Astrocyte (in vitro differentiated cells and primary cell): ENCODE measurements around the gene CD300A. TPM values are rescaled to one million over a fixed set of nuclear protein-coding genes. Genes with fewer than 3 reads are reported as not detected.

Experiments
- DNase-seq: peaks from one replicate; pipeline ENCODE4 v3.0.0-alpha.2; 2010; ENCODE audit warnings: low read depth
- FAIRE-seq: peaks from 2 replicates; lab custom pipeline; 2011; peaks lifted over from hg19 to GRCh38; lab: Jason Lieb, UNC
- H2AFZ ChIP-seq: 2 replicates; pipeline ENCODE4 v1.6.0; 2012; ENCODE audit warnings: low read depth, low read length, inconsistent platforms
- H3K27ac ChIP-seq: 2 replicates; pipeline ENCODE4 v1.5.1; 2011; ENCODE audit warnings: low read depth, low read length, inconsistent platforms
- H3K27me3 ChIP-seq: 2 replicates; pipeline ENCODE4 v1.6.0; 2011; ENCODE audit warnings: low read length, inconsistent platforms; ENCODE audit not compliant: insufficient read depth
- H3K36me3 ChIP-seq: 2 replicates; pipeline ENCODE4 v1.5.1; 2011; ENCODE audit warnings: low read length, inconsistent platforms; ENCODE audit not compliant: insufficient read depth
- H3K4me1 ChIP-seq: 2 replicates; pipeline ENCODE4 v1.5.1; 2011; ENCODE audit warnings: low read length, inconsistent platforms; ENCODE audit not compliant: insufficient read depth
- H3K4me2 ChIP-seq: 2 replicates; pipeline ENCODE4 v1.6.0; 2012; ENCODE audit warnings: low read length, inconsistent platforms
- H3K4me3 ChIP-seq: 2 replicates; pipeline ENCODE4 v1.5.1; 2011; ENCODE audit warnings: low read depth, mild to moderate bottlenecking, low read length, inconsistent platforms; ENCODE audit not compliant: insufficient read depth
- H3K79me2 ChIP-seq: 2 replicates; pipeline ENCODE4 v1.6.0; 2012; ENCODE audit warnings: mild to moderate bottlenecking, low read length, inconsistent platforms; ENCODE audit not compliant: insufficient read depth
- H3K9ac ChIP-seq: 2 replicates; pipeline ENCODE4 v1.6.0; 2012; ENCODE audit warnings: mild to moderate bottlenecking, low read length, inconsistent platforms
- H3K9me3 ChIP-seq: 2 replicates; pipeline ENCODE4 v1.5.1; 2012; ENCODE audit warnings: low read depth, mild to moderate bottlenecking, low read length, inconsistent platforms; ENCODE audit not compliant: insufficient read depth
- H4K20me1 ChIP-seq: 2 replicates; pipeline ENCODE4 v1.6.0; 2012; ENCODE audit warnings: low read length, inconsistent platforms; ENCODE audit not compliant: insufficient read depth
- H3K27ac Mint-ChIP-seq: one replicate; pipeline ENCODE4 v1.8.0; 2021; ENCODE audit warnings: mild to moderate bottlenecking, mixed read lengths; ENCODE audit not compliant: unreplicated experiment
- H3K27me3 Mint-ChIP-seq: one replicate; pipeline ENCODE4 v1.8.0; 2021; ENCODE audit warnings: low read depth, mixed read lengths; ENCODE audit not compliant: unreplicated experiment
- H3K36me3 Mint-ChIP-seq: one replicate; pipeline ENCODE4 v1.8.0; 2021; ENCODE audit warnings: low read depth, mixed read lengths; ENCODE audit not compliant: unreplicated experiment
- H3K4me1 Mint-ChIP-seq: one replicate; pipeline ENCODE4 v1.8.0; 2021; ENCODE audit warnings: low read depth, mixed read lengths; ENCODE audit not compliant: unreplicated experiment
- H3K4me3 Mint-ChIP-seq: one replicate; pipeline ENCODE4 v1.8.0; 2021; ENCODE audit warnings: mild to moderate bottlenecking, moderate library complexity, mixed read lengths; ENCODE audit not compliant: unreplicated experiment
- H3K9me3 Mint-ChIP-seq: one replicate; pipeline ENCODE4 v1.8.0; 2021; ENCODE audit warnings: mild to moderate bottlenecking, mixed read lengths; ENCODE audit not compliant: unreplicated experiment
- EZH2 ChIP-seq: IDR thresholded peaks from 2 replicates; pipeline ENCODE4 v1.6.1; 2012; ENCODE audit warnings: mild to moderate bottlenecking, low read length, inconsistent platforms; ENCODE audit not compliant: insufficient read depth
- total RNA-seq: library from RNA; stranded (reverse); gene quantifications from 2 replicates; pipeline ENCODE4 v1.2.1, GENCODE V29; 2021
- TF ChIP-seq, protein P1 (sequence below): IDR thresholded peaks from 2 replicates; pipeline ENCODE4 v1.5.1; 2011; ENCODE audit warnings: low read depth, mild to moderate bottlenecking, inconsistent platforms, low read length, moderate library complexity; ENCODE audit not compliant: insufficient read depth

CD300A gene
- total RNA-seq, 1 donor from 2014 or later = not detected

DNA sequence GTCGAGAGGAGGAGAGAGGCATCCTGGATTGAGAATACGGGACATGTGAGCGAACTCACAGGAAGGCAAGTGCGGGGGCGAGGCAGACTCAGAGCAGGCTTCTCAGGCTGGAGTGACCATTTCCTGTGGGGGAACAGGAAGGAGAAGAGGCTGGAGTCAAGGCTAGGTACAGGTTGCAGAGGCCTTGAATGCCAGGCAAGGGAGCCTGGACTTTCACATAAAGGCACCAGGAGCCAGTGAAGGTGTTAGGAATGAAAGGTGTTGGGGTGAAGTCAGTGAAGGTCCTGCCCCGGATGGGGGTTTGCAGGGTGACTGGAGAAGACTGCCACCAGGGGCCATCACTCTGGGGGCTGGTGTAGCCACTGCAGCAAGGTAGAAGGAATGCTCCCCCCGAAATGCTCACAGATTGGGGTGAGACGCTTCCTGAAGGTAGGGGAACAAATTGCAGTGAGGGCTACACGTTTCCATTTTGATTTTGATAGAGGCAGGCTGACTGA lies 39.8 kb upstream of the CD300A start:
- TF ChIP-seq EZH2 = no peak
- TF ChIP-seq, protein P1, sequence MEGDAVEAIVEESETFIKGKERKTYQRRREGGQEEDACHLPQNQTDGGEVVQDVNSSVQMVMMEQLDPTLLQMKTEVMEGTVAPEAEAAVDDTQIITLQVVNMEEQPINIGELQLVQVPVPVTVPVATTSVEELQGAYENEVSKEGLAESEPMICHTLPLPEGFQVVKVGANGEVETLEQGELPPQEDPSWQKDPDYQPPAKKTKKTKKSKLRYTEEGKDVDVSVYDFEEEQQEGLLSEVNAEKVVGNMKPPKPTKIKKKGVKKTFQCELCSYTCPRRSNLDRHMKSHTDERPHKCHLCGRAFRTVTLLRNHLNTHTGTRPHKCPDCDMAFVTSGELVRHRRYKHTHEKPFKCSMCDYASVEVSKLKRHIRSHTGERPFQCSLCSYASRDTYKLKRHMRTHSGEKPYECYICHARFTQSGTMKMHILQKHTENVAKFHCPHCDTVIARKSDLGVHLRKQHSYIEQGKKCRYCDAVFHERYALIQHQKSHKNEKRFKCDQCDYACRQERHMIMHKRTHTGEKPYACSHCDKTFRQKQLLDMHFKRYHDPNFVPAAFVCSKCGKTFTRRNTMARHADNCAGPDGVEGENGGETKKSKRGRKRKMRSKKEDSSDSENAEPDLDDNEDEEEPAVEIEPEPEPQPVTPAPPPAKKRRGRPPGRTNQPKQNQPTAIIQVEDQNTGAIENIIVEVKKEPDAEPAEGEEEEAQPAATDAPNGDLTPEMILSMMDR = no peak
- H2AFZ ChIP-seq = no peak overlapping the region

DNA sequence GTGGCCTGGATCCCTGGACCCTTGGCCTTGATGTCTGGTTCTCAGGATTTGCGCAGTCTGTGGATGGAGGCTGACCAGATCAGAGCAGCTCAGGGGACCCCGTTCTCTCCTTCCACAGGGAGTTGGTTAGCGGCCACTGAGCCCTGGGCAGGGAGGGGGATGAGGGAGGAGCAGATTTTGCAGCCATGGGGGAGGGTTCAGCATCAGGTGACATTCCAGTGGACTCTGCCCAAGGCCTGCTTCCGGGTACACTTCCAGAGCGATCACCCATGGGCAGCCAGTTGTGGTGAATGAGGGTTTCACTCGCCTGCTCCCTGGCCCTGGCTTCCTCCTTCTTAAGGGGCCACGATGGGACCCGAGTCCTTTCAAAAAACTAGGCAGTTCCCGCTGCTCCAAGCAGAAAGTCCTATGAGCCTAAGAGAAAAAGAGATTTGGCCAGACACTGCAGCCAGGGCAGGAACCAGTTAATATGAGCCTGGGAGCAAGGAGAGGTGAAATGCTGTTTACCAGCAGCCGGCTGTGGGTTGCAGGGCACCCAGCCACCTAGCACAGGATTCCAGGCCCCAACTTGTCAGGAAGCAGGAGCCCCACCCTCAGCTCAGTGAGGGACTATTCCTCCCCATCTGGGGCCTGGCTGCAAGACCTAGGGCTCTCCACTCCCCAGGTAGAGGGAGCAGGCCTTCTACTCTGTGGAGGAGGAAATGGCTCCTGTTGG lies 39.2 kb upstream of the CD300A start:
- Histone ChIP-seq H3K79me2 (no peaks in the 10 kb centered on the region), H3K9ac (no peak overlapping the region), H3K27me3 (peaks cover 9% of the 10 kb centered on the region), H3K4me1 (peaks cover 18% of the 10 kb centered on the region), H3K4me3 (no peak overlapping the region), H3K4me2 (no peak overlapping the region), H2AFZ (no peak overlapping the region), H3K27ac (no peak overlapping the region), H4K20me1 (no peaks in the 10 kb centered on the region), H3K36me3 (no peaks in the 10 kb centered on the region), H3K9me3 (no peaks in the 10 kb centered on the region)
- Mint-ChIP-seq H3K4me3 (no peak overlapping the region), H3K36me3 (peaks cover 11% of the 10 kb centered on the region), H3K27ac (no peak overlapping the region), H3K4me1 (peaks cover 19% of the 10 kb centered on the region), H3K27me3 (peaks cover 11% of the 10 kb centered on the region), H3K9me3 (peaks cover 3% of the 10 kb centered on the region)
- TF ChIP-seq, protein P1 = no peak
- TF ChIP-seq EZH2 = no peak
- no peak for FAIRE-seq
- DNase-seq = no peak

More for the DNA sequence above, 39.8 kb upstream of the CD300A start:
- DNase-seq (no peak), FAIRE-seq (no peak)
- no peaks in the 10 kb centered on the region for H3K36me3 ChIP-seq
- no peak overlapping the region for H3K4me3 ChIP-seq
- H3K4me1 ChIP-seq = peaks cover 15% of the 10 kb centered on the region
- Mint-ChIP-seq H3K27ac (peak overlapping the region; percentile 58), H3K36me3 (peaks cover 11% of the 10 kb centered on the region), H3K4me3 (no peak overlapping the region), H3K9me3 (peaks cover 3% of the 10 kb centered on the region), H3K4me1 (peaks cover 19% of the 10 kb centered on the region), H3K27me3 (peaks cover 11% of the 10 kb centered on the region)
- no peaks in the 10 kb centered on the region for H3K79me2 ChIP-seq
- no peak overlapping the region for H3K4me2 ChIP-seq
- no peaks in the 10 kb centered on the region for H4K20me1 ChIP-seq
- no peak overlapping the region for H3K27ac ChIP-seq
- peaks cover 9% of the 10 kb centered on the region for H3K27me3 ChIP-seq
- H3K9ac ChIP-seq = no peak overlapping the region
- H3K9me3 ChIP-seq = no peaks in the 10 kb centered on the region

DNA sequence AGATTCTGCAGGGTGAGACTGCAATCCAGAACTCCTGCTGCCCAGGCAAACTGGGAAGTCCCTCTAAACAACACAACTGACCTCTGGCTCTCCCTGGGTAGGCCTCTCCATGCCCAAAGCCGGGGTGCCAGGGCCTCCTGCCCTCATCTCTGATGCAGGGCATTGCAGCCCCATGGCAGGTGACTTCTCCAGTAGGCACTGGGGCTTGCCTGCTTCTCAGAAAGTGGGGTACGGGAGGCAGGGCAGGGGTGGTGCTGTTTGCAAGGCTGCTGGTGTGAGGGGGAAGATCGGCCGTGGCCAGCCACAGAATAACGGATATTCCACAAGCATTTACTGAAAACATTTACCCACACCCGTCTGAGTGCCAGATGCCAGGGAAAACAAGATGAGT lies 38.7 kb upstream of the CD300A start:
- Mint-ChIP-seq H3K36me3 (peaks cover 7% of the 10 kb centered on the region), H3K27me3 (peaks cover 11% of the 10 kb centered on the region)

More for the DNA sequence above, 38.7 kb upstream of the CD300A start:
- no peak for FAIRE-seq
- Mint-ChIP-seq H3K27ac (no peak overlapping the region), H3K4me1 (peaks cover 19% of the 10 kb centered on the region), H3K9me3 (no peaks in the 10 kb centered on the region), H3K4me3 (no peak overlapping the region)
- no peak overlapping the region for H3K9ac ChIP-seq
- H3K9me3 ChIP-seq = no peaks in the 10 kb centered on the region
- no peaks in the 10 kb centered on the region for H4K20me1 ChIP-seq
- no peak overlapping the region for H3K27ac ChIP-seq
- no peak overlapping the region for H3K4me2 ChIP-seq
- no peaks in the 10 kb centered on the region for H3K79me2 ChIP-seq
- H3K27me3 ChIP-seq = peaks cover 10% of the 10 kb centered on the region
- no peak overlapping the region for H2AFZ ChIP-seq
- H3K36me3 ChIP-seq = no peaks in the 10 kb centered on the region
- TF ChIP-seq, protein P1 = no peak
- TF ChIP-seq EZH2 = no peak
- H3K4me3 ChIP-seq = no peak overlapping the region
- DNase-seq = no peak
- H3K4me1 ChIP-seq = peaks cover 18% of the 10 kb centered on the region
